ENCODE results near the gene S100G. TPM values are rescaled to one million over a fixed set of nuclear protein-coding genes. Genes with fewer than 3 reads are reported as not detected.
"Not testable (repeated sequence)": the region's sequence is repeated elsewhere in the genome, so short reads cannot be mapped to it uniquely, and the experiment has no call there.

S100G gene, protein sequence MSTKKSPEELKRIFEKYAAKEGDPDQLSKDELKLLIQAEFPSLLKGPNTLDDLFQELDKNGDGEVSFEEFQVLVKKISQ
- total RNA-seq = not detected

DNA sequence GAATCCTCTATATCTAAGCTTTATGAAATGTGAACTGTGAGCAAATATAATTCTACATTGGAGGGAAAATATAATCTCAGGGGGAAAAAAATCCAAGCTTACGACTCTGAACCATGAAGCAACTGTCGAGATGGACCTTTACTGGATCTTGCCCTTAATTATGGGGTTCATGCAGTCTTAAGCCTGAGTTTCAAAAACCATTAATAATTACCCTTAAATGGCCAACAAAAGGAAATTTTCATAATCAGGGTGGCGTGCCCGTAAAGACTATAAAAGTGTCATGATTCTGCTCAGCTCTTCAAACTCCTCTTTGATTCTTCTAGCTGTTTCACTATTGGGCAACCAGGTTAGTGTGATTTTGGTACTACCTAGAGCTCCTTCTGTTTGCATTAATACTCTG lies at the start of gene S100G:
Gene S100G (plus strand): TSS at position 301 of the 400 bp plus-strand sequence. CDS start 849 bp downstream, outside the sequence.
- DNase-seq = no peak

DNA sequence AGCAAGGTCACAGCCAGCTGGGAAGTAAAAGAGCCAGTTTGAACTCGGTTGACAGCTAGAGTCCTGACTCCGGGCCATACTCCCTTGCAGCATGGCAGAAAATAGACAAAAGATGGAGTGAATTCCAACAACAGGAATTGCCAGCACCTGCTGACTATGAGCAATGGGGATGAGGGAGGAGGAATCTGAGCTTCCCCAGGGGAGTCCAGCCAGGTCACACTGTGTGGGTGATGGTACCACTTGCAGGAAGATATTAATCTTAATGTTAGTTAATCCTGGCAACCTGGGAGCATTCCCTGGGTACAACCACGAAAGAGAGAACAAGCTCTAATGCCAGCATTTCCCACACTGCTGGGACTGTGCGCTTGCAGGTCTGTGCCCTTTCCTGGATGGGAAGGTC lies 48.1 kb upstream of the S100G start:
- no peak for DNase-seq

DNA sequence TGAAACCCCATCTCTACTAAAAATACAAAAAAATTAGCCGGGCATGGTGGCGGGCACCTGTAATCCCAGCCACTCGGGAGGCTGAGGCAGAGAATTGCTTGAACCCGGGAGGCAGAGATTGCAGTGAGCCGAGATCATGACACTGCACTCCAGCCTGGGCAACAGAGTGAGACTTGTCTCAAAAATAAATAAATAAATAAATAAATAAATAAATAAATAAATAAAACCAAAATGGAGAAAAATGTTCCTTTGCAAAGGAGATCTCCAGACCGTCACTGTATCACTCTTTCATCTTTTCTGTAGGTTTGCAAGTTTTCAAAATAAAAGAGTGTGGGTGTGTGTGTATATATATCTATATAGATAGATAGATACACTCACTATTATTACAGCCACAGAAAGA lies 46.7 kb upstream of the S100G start:
- not testable (repeated sequence) for DNase-seq

DNA sequence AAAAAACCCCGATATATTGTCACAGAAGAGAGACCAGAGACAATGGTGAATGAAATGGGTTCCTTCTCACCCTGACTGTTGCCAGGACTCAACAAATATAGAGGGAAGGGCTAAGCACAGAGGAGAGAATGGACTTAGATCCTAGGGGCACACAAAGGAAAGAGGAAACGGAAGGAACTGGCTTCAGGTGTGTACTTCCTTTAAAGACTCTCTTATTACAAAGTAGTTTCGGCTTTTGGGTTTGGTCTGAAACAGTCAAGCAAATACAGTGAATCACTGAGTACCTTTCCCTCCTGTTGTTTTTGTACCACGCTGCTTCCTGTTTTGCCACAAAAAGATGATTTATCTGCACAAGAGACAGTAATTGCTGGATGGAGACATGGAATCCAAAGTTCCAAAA lies 46.1 kb upstream of the S100G start:
- no peak for DNase-seq

DNA sequence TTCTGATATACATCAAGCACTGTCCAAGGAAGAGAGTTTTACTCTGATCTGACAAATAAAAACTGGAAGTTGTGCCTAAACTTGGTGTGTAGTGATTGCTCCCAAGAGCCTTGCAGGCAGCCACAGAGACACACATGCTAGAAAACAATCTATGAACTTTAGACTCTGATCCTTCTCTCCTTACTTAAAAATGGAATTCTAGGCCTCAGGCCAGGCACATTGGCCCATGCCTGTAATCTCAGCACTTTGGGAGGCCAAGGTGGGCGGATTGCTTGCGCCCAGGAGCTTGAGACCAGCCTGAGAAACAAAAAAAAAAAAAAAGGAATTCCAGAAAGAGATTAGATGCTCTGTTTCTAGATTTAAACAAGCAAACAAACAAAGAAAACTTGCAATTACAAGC lies 45.6 kb upstream of the S100G start:
- DNase-seq = no peak

DNA sequence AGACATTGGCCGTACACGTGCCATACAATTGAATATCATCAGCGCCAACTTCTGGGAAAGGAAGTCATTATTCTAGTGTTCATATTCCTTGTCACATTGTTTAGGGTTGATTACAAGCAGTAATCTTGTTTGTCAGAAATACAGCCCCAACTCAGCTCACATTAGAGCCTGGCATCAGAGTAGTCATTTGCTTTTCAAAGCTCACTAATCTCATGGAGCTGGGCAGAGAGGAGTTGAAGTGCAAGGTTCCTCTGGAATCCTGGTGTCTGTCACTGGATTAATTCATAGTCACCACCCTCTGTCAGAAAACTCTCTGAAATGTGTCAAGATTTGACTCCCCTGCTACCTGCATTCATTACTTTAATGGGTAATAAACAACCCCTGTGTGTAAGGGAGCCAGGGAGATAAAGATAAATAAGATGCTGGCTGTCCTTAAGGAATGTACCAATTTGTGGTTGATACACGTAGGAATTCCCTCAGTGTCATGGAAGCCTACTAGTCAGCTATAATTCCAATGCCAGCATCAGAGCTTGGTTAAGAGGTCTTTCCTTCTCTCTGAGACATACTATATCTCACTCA lies 43.7 kb upstream of the S100G start:
- no peak for DNase-seq

DNA sequence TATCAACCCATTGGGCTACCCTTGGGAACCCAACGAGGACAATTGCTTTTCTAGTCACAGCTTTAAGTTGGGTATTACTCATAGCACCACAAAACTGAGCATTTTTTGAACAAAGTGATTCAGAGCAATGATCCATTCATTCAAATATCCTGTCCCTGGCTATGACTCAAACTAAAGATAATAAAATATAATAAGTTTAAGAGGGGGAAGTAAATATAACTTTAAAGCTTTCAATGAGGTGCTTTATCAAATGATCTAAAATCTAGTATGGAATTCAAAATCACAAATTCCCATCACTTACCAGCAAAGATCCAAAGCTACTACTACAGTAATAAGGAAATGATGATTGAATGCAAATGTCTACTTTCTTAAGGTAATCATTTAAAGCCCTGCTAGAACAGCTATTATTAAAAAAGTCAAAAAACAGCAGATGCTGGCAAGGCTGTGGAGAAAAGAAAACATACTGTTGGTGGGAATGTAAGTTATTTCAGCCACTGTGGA lies 39.8 kb upstream of the S100G start:
- no peak for DNase-seq

DNA sequence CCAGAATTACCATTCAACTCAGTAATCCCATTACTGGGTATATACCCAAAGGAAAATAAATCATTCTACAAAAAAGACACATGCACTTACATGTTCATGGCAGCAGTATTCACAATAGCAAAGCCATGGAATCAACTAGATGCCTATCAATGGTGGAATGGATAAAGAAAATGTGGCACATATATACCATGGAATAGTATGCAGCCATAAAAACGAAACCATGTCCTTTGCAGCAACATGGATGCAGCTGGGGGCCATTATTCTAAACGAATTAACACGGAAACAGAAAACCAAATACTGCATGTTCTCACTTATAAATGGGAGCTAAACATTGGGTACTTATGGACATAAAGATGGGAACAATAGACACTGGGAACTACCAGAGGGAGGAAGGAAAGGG lies 39.3 kb upstream of the S100G start:
- DNase-seq = not testable (repeated sequence)

DNA sequence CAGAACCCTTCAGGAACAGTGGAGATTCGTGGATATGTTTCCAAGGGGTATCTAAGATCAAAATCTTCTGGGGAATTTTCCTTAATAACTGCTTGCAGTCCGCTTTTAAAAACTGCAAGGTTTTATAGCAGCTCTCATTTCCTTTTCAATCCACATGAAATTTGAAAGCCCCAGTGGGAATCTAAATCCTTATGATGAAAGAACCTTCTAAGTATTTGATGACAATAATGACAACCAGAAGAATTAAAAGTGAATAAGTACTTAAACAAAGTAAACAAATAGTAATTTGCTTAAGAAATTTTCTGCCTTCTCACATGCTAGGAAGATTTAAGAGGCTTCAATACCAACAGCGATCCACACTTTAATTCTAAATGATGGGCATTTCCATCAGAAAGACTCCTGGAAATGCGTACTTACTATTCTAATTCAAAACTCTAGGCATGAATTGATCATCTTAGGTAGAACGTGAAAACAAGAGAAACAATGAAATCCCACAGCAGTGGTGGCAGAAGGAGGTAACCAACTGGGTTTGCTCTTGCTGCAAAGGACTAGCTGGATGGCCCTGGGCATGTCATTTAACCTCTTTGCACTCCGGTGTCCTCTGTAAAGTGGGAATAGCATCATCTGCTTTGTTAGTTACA lies 37.6 kb upstream of the S100G start:
- no peak for DNase-seq

DNA sequence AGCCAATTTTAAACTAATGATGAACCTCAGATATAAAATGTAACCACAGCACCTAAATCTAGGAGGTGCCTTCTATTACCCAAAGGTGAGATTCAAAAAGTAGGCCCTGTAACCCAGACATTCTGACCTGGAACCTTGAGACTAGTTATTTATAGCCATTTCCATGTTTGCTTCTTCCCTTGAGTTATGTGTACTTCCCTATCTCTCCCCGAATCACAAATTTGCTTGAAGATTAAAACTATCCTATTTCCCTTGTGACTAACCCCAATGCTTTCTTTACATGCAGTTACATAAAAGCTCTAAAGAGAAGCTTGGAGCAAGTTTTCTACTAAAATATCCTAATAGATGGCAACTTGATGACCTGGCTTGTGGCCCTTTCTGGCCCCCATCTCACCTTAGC lies 32.6 kb upstream of the S100G start:
- no peak for DNase-seq

DNA sequence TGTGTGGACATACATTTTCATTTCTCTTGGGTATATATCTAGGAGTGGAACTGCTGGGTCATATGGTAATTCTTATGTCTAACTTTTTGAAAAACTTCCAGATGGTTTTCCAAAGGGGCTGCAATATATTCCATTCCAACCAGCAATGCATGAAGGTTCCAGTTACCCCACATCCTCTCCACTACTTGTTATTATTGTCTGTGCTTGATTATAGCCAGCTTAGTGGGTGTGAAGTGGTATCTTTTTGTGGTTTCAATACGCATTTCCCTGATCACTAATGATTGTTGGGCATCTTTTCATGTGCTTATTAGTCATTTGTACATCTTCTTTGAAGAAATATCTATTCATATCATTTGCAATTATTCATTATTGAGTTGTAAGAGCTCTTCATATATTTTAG lies 31.5 kb upstream of the S100G start:
- no peak for DNase-seq

DNA sequence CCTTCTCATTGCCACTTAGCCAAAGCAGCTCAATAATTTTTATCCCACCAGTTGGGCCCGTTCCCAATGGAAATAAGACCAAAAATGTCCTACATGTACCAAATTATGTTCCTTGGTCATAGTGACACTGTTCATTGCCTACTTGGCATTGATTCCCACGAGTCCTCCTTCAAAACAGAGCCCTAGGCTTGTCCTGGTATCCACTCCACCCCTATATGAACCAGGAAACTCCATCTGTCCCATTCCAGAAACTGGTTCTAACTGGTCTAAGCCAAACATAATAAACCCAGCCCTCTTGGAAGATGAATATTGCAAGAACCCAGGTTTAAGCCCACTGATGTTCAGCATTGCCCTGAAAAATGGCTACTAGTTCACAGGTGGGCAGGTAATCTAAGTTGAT lies 30.9 kb upstream of the S100G start:
- no peak for DNase-seq

DNA sequence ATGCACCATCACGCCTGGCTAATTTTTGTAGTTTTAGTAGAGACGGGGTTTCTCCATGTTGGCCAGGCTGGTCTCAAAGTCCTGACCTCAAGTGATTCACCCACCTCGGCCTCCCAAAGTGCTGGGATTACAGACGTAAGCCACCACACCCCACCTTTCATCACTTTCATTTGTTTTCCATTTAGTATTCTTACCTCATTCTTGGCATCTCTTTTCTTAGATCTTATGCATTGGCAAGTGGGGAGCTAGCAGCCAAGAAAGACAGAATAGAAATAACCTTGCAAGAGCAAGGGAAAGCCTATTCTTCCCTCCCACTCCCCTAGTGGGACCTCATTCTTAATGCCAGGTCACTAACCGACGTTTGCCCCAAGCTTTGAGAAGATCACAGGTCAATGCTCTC lies 21.4 kb upstream of the S100G start:
- not testable (repeated sequence) for DNase-seq

DNA sequence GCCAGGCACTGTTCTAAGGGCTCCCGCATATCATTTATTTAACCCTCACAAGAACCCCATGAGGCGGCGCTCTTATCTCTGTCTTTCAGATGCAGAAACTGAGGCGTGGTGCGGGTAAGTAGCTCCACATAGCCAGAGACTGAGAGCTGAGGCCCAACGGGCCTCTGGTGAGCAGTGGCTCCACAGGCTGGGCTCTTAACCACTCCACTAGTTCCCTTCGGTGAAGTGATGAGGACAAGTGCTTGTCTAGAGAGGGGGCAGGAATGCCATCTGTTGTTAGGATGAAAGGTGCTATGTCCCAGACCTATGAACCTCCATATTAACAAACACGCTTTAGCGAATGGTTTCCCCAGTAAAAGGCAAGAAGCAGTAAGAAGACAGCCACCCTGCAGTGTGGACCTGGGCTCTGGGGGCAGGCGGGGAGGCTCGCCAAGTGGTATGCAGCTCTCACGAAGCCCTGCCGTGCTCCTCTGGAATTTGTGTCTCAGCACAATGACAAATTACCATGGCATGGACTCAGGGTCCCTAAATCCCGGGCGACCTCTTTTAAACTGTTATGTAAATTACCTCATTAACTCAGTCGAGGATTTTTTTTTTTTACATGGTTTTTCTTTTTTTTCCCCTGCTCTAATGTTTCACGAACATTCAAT lies 20.9 kb upstream of the S100G start:
- DNase-seq = no peak

DNA sequence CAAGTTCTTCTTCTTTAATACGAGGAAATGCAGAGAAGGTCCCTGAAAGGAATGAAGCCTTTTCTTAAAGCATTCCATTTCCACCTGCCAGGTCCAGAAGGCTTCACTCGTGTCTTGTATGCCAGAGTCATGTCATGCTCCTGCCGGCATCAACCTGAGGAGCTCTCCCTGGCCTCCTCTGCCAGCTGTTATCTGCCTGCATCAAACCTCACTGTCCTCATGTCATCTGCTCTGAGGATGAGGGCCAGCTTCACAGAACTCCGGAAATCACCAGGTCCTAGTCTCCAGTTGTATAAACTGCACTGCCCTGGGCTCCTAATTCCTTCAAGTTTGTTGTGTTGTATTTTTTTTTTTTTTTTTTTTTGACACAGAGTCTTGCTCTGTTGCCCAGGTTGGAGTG lies 20.0 kb upstream of the S100G start:
- DNase-seq = no peak

DNA sequence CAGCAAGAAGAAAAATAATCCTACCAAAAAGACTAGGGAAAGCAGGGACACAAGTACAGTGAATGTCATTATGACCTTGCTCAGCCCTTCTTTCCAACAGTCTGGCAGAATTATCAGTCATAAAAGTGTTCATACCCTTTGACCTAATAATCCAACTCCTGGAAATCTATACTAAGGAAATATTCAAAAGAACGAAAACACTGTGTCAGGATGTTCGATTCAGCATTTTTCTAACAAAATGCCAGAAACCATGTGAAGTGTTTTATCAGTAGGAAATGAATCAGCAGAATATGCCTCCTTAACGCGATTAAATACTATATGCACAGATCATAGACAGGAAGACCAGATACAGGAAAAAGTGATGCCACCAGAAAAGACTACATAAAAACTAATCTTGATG lies 16.2 kb upstream of the S100G start:
- DNase-seq = no peak

DNA sequence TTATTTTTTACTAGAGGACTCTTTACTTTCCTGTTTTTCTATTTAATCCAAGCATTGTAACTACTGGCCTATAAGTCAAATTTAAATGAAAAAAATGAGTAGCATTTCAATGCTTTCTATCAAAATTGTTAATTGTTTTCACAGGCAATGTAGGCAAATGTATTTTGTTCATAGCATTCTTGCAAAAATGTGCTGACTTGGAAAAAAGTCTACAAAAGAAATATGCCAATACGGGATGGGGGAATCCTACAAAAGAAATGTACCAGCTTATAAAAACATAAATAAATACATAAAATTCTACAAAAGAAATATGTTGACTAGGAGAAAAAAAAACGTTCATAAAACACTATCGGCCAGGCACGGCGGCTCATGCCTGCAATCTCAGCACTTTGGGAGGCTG lies 14.9 kb upstream of the S100G start:
- DNase-seq = no peak

DNA sequence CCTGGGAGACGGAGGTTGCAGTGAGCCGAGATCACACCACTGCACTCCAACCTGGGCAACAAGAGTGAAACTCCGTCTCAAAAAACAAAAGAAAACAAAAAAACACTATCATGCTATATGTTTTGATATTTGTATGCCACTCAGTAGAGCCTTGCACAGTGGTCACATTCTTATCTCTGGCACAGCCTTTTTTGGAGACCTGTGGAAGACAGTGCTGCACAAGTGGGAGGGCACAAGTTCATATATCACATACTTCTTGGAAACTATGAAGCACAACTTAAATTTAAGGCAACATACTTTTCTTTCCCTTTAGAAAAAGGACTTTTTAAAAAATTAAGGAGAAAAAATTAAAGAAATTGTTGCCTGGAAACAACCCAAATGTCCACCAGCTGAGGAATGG lies 14.4 kb upstream of the S100G start:
- no peak for DNase-seq

DNA sequence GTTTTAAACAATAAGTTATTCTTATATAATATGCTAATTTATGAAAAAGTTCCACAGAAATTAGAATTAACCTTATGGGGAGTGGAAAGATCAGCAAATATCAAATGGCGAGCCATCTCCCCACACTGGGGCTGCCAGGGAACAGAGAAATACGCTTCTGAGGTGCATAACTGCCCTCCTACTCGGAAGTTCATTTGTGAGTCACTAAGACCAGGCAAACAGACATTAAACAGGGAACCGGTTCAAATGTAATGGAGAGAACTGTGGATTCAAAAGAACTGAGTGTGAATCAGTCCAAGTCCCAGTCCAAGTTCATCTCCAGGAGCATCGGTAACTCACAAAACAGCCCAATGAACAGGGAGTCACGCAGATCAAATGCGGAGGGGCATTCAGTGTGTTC lies 11.4 kb upstream of the S100G start:
- DNase-seq = no peak

DNA sequence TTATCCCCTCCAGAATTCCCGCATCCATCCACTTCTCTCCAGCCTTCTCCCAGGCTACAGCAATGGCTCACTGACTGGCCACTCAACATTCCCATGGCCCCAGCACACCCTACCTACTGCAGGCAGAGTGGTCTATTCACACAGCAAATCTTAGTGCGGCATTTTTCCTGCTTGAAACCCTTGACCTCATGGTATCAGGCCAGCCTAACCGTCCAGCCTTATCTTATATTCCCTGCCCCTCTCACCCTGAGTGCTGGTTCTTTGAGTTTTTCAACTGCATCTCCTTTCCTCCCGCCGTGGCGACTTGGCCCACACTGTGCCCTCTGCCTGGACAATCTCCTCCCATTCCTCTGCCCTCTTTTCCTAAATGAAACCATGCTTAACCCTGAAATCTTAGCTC lies 10.0 kb upstream of the S100G start:
- DNase-seq = no peak

DNA sequence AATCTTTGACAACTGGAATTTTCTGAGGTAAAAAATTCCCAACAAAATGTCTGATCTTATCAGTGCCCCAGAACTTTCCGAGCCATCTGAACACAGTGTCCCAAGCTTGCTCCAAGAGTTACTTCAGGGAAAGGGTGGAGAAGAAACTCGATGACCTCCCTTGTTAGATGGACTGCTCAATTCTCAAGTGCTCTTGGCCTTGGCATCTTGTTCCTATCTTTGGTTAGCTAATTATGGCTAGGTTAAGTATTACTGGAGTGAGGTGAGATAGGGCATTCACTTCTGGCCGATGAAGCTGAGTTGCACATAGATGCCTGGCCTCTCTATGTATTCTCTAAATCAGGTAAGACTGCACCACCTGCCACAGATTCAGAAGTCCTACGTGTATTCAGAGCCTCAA lies 9.1 kb upstream of the S100G start:
- DNase-seq = no peak

DNA sequence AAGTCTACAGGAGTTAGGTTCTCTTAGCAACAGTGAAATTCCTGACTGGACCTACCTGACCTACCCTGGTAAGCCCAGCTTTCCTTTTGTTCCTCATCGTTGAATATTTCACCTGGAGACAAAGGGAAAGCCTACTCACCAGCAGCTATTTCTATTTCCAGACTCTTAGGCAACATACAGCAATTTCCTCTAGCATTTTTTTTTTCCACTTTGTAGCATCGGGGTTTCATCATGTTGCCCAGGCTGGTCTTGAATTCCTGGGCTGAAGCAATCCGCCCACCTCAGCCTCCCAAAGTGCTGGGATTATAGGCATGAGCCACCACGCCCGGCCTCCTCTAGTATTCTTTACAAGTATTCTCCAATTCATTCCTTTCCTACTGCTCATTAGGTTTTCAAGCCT lies 6.8 kb upstream of the S100G start:
- no peak for DNase-seq

DNA sequence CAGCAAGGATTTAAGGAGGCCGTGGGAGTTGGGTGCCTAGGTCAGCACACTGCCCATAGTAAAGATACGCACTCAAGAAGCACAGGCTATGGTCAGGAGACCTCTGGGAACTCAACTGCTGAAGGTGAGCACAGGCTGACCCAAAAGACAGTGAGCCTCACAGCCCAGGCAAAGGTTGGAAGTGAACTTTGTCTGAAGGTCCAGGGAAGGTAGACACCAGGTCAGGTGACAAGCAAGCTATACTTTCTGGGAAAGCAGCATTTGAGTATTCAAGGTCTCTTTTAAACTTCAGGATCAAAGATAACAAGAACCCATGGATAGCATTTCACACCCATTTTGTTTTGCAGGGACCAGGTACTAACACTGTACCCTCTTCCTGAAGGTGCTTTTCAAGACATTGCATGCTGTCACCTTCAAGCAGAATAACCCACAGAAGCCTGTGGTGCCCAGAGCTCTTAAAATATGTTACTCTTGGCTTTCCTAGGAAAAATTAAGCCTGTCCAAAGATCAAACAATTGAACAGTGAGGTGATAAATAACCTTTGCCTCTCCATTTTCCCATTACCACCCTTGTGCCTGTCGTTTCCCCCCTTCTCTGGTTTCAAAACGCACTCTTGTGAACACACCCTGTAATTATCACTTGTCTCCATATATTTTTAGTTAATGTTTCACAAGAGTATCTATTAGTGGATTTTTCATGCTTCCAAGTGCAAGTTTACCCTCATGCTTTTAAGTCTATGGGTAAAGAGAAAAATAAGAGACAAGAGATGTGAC lies 3.4 kb upstream of the S100G start:
- no peak for DNase-seq

All from occipital lobe (tissue), 2 donors.